ENCODE measurements around the gene PTRH1. TPM values are rescaled to one million over a fixed set of nuclear protein-coding genes. Genes with fewer than 3 reads are reported as not detected.

PTRH1 gene, protein sequence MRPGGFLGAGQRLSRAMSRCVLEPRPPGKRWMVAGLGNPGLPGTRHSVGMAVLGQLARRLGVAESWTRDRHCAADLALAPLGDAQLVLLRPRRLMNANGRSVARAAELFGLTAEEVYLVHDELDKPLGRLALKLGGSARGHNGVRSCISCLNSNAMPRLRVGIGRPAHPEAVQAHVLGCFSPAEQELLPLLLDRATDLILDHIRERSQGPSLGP
- 11.0 to 13.3 TPM (median 11.2 TPM) in 3 replicates for total RNA-seq
- long read RNA-seq, transcript PTRH1-208 (5 exons, 814 nt): major isoform, 10 of 16 reads
- long read RNA-seq, partial matches to known transcripts: 0 of 16 reads
- long read RNA-seq, other reads (novel, unspliced or antisense): 4 of 16 reads

- Mint-ChIP-seq H3K27me3 (ENCODE audit: low read depth) (no peaks in the 10 kb centered on the region), H3K27ac (ENCODE audit: unreplicated experiment) (peak within 1 kb of the TSS; percentile 96)
These were observed at the start of gene PTRH1, which contains the start of gene TTC16 for GRCh38 chr9:127715470-127716337. Gene PTRH1, minus strand, starts transcription at chr9:127715663. Its CDS starts 24 bp downstream, at chr9:127715639. Gene TTC16, plus strand, starts transcription at chr9:127716079. Its CDS starts 67 bp downstream, at chr9:127716146.

DNA sequence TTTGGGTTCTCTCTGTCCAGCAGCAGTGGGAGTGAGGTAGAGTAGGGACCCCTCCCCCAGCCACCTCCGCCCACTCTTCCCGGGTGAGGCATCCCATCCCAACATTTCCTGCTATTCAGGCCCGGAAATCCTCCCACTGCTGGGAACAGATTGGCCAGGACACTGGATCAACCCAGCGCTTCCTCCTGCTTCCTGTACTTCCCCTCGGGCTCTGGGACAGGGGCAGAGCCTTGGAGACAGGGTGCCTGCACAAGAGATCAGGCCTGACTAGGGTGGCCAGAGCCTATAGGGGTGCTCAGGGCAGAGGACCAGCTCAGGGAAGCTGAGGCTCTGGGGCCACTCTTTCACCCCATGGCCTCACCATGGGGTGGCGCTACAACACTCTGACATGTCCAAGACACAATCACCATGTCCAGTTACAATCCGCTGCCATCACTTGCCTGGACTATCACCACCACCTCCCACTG lies 48.5 kb upstream of the PTRH1 start:
- Mint-ChIP-seq H3K27ac (ENCODE audit: unreplicated experiment) (peak overlapping the region; percentile 17), H3K4me3 (ENCODE audit: unreplicated experiment) (no peak overlapping the region), H3K27me3 (ENCODE audit: low read depth) (no peaks in the 10 kb centered on the region), H3K36me3 (ENCODE audit: low read depth) (peaks cover 5% of the 10 kb centered on the region), H3K4me1 (ENCODE audit: low read depth) (peaks cover 53% of the 10 kb centered on the region), H3K9me3 (ENCODE audit: low read depth) (no peaks in the 10 kb centered on the region)
- DNase-seq (ENCODE audit: low spot score): no peak
- TF ChIP-seq, protein P1, sequence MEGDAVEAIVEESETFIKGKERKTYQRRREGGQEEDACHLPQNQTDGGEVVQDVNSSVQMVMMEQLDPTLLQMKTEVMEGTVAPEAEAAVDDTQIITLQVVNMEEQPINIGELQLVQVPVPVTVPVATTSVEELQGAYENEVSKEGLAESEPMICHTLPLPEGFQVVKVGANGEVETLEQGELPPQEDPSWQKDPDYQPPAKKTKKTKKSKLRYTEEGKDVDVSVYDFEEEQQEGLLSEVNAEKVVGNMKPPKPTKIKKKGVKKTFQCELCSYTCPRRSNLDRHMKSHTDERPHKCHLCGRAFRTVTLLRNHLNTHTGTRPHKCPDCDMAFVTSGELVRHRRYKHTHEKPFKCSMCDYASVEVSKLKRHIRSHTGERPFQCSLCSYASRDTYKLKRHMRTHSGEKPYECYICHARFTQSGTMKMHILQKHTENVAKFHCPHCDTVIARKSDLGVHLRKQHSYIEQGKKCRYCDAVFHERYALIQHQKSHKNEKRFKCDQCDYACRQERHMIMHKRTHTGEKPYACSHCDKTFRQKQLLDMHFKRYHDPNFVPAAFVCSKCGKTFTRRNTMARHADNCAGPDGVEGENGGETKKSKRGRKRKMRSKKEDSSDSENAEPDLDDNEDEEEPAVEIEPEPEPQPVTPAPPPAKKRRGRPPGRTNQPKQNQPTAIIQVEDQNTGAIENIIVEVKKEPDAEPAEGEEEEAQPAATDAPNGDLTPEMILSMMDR (IDR thresholded peaks at IDR 0.05): peak; percentile 63

More at GRCh38 chr9:127715470-127716337, at the start of gene PTRH1, which contains the start of gene TTC16:
- DNase-seq (ENCODE audit: low spot score): peak; percentile 98
- H3K9me3 Mint-ChIP-seq (ENCODE audit: low read depth): no peaks in the 10 kb centered on the region
- TF ChIP-seq, protein P1 (IDR thresholded peaks at IDR 0.05): no peak
- peak within 1 kb of the TSS; percentile 97 for H3K4me3 Mint-ChIP-seq (ENCODE audit: unreplicated experiment)
- H3K4me1 Mint-ChIP-seq (ENCODE audit: low read depth): peaks cover 10% of the 10 kb centered on the region
- no peaks in the 10 kb centered on the region for H3K36me3 Mint-ChIP-seq (ENCODE audit: low read depth)

DNA sequence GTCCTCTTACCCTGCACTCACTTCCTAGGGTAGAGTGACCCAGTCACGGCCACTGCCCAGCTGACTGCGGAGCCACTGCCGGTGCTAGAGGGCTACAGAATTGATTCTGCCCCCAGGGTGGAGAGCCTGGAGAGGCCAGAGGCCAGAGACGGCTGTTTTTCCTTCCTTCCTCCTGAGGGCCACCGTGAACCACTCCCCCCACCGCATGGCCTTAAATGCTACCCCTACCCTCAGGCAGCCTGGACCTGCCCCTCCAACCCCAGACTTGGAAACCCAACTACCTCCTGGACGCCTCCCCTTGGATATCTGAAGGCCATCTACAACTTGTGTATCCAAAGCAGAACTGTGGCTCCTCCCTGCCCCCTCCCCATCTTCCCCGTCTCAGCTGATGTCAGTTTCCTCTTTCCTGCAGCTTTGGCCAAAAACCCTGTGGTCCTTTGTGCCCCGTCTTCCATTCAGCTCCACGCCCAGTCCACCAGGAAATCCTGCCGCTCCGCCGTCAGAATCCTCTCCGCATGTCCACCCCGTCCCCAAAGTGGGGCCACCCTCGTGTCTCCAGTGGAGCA lies 46.7 kb upstream of the PTRH1 start:
- Mint-ChIP-seq H3K27ac (ENCODE audit: unreplicated experiment) (no peak overlapping the region), H3K4me1 (ENCODE audit: low read depth) (peaks cover 45% of the 10 kb centered on the region), H3K27me3 (ENCODE audit: low read depth) (no peaks in the 10 kb centered on the region)

GRCh38 chr9:127761491-127761956 lies 46.1 kb upstream of the PTRH1 start:
- Mint-ChIP-seq H3K9me3 (ENCODE audit: low read depth) (no peaks in the 10 kb centered on the region), H3K27me3 (ENCODE audit: low read depth) (no peaks in the 10 kb centered on the region), H3K27ac (ENCODE audit: unreplicated experiment) (no peak overlapping the region)

More for the DNA sequence above, 46.7 kb upstream of the PTRH1 start:
- TF ChIP-seq, protein P1 (IDR thresholded peaks at IDR 0.05): no peak
- no peak overlapping the region for H3K4me3 Mint-ChIP-seq (ENCODE audit: unreplicated experiment)
- H3K9me3 Mint-ChIP-seq (ENCODE audit: low read depth): no peaks in the 10 kb centered on the region
- DNase-seq (ENCODE audit: low spot score): no peak
- H3K36me3 Mint-ChIP-seq (ENCODE audit: low read depth): peaks cover 5% of the 10 kb centered on the region

More at GRCh38 chr9:127761491-127761956, 46.1 kb upstream of the PTRH1 start:
- peaks cover 40% of the 10 kb centered on the region for H3K4me1 Mint-ChIP-seq (ENCODE audit: low read depth)
- TF ChIP-seq, protein P1 (IDR thresholded peaks at IDR 0.05): no peak
- no peak for DNase-seq (ENCODE audit: low spot score)
- no peak overlapping the region for H3K4me3 Mint-ChIP-seq (ENCODE audit: unreplicated experiment)
- H3K36me3 Mint-ChIP-seq (ENCODE audit: low read depth): peaks cover 5% of the 10 kb centered on the region

All from chondrocyte (in vitro differentiated cells).